PC-3 (cell line): Measurements from ENCODE around the gene CDH12. TPM values are rescaled to one million over a fixed set of nuclear protein-coding genes. Genes with fewer than 3 reads are reported as not detected.
"Not testable (repeated sequence)": the region's sequence is repeated elsewhere in the genome, so short reads cannot be mapped to it uniquely, and the experiment has no call there.

Experiments used
- ATAC-seq: fragments of 200-7000 bp; cut with Tn5 transposase; 2 replicates; pipeline ENCODE4 v1.9.1; 2020; ENCODE audit warnings: mild to moderate bottlenecking, moderate library complexity
- BruUV-seq: library from RNA; stranded (reverse); fragments of 400-500 nt; replicated peaks from 2 replicates; lab custom pipeline; 2021; lab: Mats Ljungman, UMichigan
- CTCF ChIA-PET: fragments of 300-600 bp; sonication (Branson Sonifier 250); formaldehyde crosslinking; loops from one replicate; lab custom pipeline; 2022; ENCODE audit warnings: antibody characterized with exemption; lab: Charles Lee
- POLR2A ChIA-PET: fragments of 300-600 bp; sonication (Branson Sonifier 250); formaldehyde crosslinking; loops from one replicate; lab custom pipeline; 2022; ENCODE audit warnings: antibody characterized with exemption; ENCODE audit not compliant: unreplicated experiment; lab: Charles Lee
- DNase-seq: peaks from one replicate; pipeline ENCODE4 v3.0.0-alpha.2; 2015
- H2AFZ ChIP-seq: fragments of 300-600 bp; sonication (generic); 2 replicates; pipeline ENCODE4 v1.6.0; 2016; ENCODE audit warnings: antibody characterized with exemption, low read length
- H3F3A ChIP-seq: fragments of 300-600 bp; sonication (generic); one replicate; pipeline ENCODE4 v1.6.0; 2017; ENCODE audit warnings: antibody characterized with exemption, low read length, control low read depth, mild to moderate bottlenecking; ENCODE audit not compliant: unreplicated experiment
- H3K27ac ChIP-seq: fragments of 300-600 bp; sonication (generic); 2 replicates; pipeline ENCODE4 v1.5.1; 2016; ENCODE audit warnings: mild to moderate bottlenecking, low read length
- H3K27me3 ChIP-seq: fragments of 300-600 bp; sonication (generic); 2 replicates; pipeline ENCODE4 v1.6.1; 2016; ENCODE audit warnings: low read length, mixed read lengths
- H3K36me3 ChIP-seq: fragments of 300-600 bp; sonication (generic); 2 replicates; pipeline ENCODE4 v1.6.1; 2016; ENCODE audit warnings: low read depth, mixed run types, low read length, mixed read lengths
- H3K4me1 ChIP-seq: fragments of 300-600 bp; sonication (generic); 2 replicates; pipeline ENCODE4 v1.5.1; 2016; ENCODE audit warnings: low read length; ENCODE audit not compliant: insufficient read depth
- H3K4me2 ChIP-seq: fragments of 300-600 bp; sonication (generic); 2 replicates; pipeline ENCODE4 v1.6.0; 2016; ENCODE audit warnings: low read length
- H3K4me3 ChIP-seq: fragments of 300-600 bp; sonication (generic); 2 replicates; pipeline ENCODE4 v1.5.1; 2016; ENCODE audit warnings: mild to moderate bottlenecking, low read length, mixed read lengths
- H3K79me2 ChIP-seq: fragments of 300-600 bp; sonication (generic); 2 replicates; pipeline ENCODE4 v1.6.1; 2017; ENCODE audit warnings: low read length, mixed read lengths
- H3K9ac ChIP-seq: fragments of 300-600 bp; sonication (generic); 2 replicates; pipeline ENCODE4 v1.6.0; 2016; ENCODE audit warnings: mild to moderate bottlenecking, low read length
- H3K9me2 ChIP-seq: fragments of 300-600 bp; sonication (generic); replicated peaks from 2 replicates; pipeline ENCODE4 v1.6.1; 2016; ENCODE audit warnings: mixed run types, low read length, mixed read lengths
- H3K9me3 ChIP-seq: fragments of 300-600 bp; sonication (generic); 2 replicates; pipeline ENCODE4 v1.6.1; 2016; ENCODE audit warnings: low read length, mixed read lengths
- H4K20me1 ChIP-seq: fragments of 300-600 bp; sonication (generic); 2 replicates; pipeline ENCODE4 v1.6.1; 2016; ENCODE audit warnings: low read length, mixed read lengths
- EZH2 ChIP-seq: fragments of 300-600 bp; sonication (generic); IDR thresholded peaks from one replicate; pipeline ENCODE4 v1.6.1; 2017; ENCODE audit warnings: antibody characterized with exemption, mild to moderate bottlenecking, low read length; ENCODE audit not compliant: unreplicated experiment
- EZH2phosphoT487 ChIP-seq: fragments of 300-600 bp; sonication (generic); IDR thresholded peaks from 2 replicates; pipeline ENCODE4 v1.6.1; 2018; ENCODE audit warnings: mild to moderate bottlenecking, antibody characterized with exemption, low read length, borderline replicate concordance
- intact Hi-C: fragments of 100-400 bp; cut with micrococcal nuclease; formaldehyde crosslinking; loops from 2 replicates; pipeline ENCODE4 v1.9.0; 2023
- total RNA-seq: library from RNA; depleted of rRNA; stranded (reverse); fragments of >200 nt; gene quantifications from 2 replicates; pipeline ENCODE4 v1.2.3, GENCODE V29; 2014
- TF ChIP-seq, protein P1 (sequence below): fragments of 300-600 bp; sonication (generic); conservative IDR thresholded peaks from 2 replicates; pipeline ENCODE4 v1.5.1; 2017; ENCODE audit warnings: antibody characterized with exemption, low read depth, mild to moderate bottlenecking, low read length

Gene CDH12
- total RNA-seq, 1 experiment from 2014 or later: 0.44 TPM

DNA sequence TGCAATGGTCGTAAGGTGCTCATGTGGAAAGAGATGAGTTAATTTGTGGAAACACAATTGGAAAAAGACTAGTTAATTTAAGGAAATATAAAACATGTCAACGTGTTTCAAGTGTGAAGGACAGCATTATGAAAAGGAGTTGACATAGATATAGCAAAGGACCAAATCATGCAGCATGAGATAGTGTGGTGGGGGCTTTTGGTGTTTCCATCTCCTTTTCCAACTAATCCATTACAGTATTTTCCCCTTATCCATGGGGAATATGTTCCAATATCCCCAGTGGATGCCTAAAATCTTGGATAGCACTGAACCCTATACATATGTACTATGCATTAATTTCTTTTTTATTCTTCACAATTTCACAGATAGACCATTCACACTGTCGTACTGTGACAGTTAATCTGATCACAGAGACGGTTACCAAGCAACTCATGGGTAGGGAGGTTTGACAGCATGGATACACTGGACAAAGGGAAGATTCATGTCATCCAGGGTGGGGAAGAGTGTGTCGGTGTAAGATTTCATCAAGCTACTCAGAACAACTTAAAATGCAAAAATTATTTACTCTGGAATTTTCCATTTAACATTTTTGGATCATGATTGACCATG lies 238.6 kb downstream of the CDH12 start:
- no peak for DNase-seq
- POLR2A ChIA-PET: no interaction called here
- Histone ChIP-seq H3K4me1 (no peaks in the 10 kb centered on the region), H3K27me3 (no peaks in the 10 kb centered on the region), H3K79me2 (no peaks in the 10 kb centered on the region), H3K4me2 (no peak overlapping the region), H3K4me3 (no peak overlapping the region), H3K9ac (no peak overlapping the region), H3K9me3 (no peaks in the 10 kb centered on the region), H4K20me1 (no peaks in the 10 kb centered on the region), H3K36me3 (no peaks in the 10 kb centered on the region), H3K9me2 (no peaks in the 10 kb centered on the region), H3K27ac (no peak overlapping the region), H3F3A (no peaks in the 10 kb centered on the region), H2AFZ (no peak overlapping the region)
- CTCF ChIA-PET: no interaction called here
- ATAC-seq: no peak
- intact Hi-C loops: no loop called here
- no TSS peak for BruUV-seq
- TF ChIP-seq EZH2 (no peak), EZH2phosphoT487 (no peak)
- TF ChIP-seq, protein P1, sequence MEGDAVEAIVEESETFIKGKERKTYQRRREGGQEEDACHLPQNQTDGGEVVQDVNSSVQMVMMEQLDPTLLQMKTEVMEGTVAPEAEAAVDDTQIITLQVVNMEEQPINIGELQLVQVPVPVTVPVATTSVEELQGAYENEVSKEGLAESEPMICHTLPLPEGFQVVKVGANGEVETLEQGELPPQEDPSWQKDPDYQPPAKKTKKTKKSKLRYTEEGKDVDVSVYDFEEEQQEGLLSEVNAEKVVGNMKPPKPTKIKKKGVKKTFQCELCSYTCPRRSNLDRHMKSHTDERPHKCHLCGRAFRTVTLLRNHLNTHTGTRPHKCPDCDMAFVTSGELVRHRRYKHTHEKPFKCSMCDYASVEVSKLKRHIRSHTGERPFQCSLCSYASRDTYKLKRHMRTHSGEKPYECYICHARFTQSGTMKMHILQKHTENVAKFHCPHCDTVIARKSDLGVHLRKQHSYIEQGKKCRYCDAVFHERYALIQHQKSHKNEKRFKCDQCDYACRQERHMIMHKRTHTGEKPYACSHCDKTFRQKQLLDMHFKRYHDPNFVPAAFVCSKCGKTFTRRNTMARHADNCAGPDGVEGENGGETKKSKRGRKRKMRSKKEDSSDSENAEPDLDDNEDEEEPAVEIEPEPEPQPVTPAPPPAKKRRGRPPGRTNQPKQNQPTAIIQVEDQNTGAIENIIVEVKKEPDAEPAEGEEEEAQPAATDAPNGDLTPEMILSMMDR: no peak

GRCh38 chr5:22612928-22613327 lies 240.2 kb downstream of the CDH12 start:
- Histone ChIP-seq H3K36me3 (no peaks in the 10 kb centered on the region), H4K20me1 (no peaks in the 10 kb centered on the region), H3K27ac (no peak overlapping the region), H3F3A (no peaks in the 10 kb centered on the region), H3K9me2 (no peaks in the 10 kb centered on the region), H3K4me3 (no peak overlapping the region), H3K9me3 (no peaks in the 10 kb centered on the region), H3K79me2 (no peaks in the 10 kb centered on the region), H3K9ac (no peak overlapping the region), H3K4me1 (no peaks in the 10 kb centered on the region), H2AFZ (no peak overlapping the region), H3K27me3 (no peaks in the 10 kb centered on the region), H3K4me2 (no peak overlapping the region)
- POLR2A ChIA-PET: no interaction called here
- CTCF ChIA-PET: no interaction called here
- DNase-seq (no peak), ATAC-seq (no peak)
- TF ChIP-seq, protein P1: no peak
- intact Hi-C loops: no loop called here
- BruUV-seq: no TSS peak

DNA sequence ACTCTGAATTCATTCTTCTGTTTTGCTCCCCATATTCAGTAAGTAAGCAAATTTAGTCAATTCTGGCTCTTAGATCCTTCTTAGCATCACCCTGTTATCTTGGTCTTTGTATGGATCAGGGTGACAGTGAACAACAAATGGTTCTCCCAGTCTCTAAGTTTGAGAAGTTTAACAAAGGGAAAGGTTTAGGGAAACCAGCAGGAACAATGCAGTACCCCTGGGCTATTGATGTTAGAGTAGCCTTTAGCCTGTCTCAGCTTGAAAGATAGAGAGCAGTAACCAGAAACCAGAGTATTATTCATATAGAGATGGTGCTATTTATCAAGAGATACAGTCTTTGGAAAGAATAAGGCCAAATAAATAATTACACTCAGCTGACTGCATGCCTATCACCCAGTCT lies 241.8 kb downstream of the CDH12 start:
- intact Hi-C loops: no loop called here
- POLR2A ChIA-PET: no interaction called here
- H3K4me3 ChIP-seq: no peak overlapping the region
- no peaks in the 10 kb centered on the region for H3K9me3 ChIP-seq
- no peak overlapping the region for H3K4me2 ChIP-seq
- TF ChIP-seq, protein P1: no peak
- TF ChIP-seq EZH2: no peak
- no peak for TF ChIP-seq EZH2phosphoT487
- no peak for DNase-seq
- no peaks in the 10 kb centered on the region for H3K79me2 ChIP-seq
- no TSS peak for BruUV-seq
- no peak overlapping the region for H3K9ac ChIP-seq
- H3K27me3 ChIP-seq: no peaks in the 10 kb centered on the region
- H3K9me2 ChIP-seq: no peaks in the 10 kb centered on the region
- no peaks in the 10 kb centered on the region for H3K4me1 ChIP-seq
- H3F3A ChIP-seq: no peaks in the 10 kb centered on the region
- no peaks in the 10 kb centered on the region for H3K36me3 ChIP-seq
- H4K20me1 ChIP-seq: no peaks in the 10 kb centered on the region
- H2AFZ ChIP-seq: no peak overlapping the region
- ATAC-seq: no peak
- H3K27ac ChIP-seq: no peak overlapping the region
- CTCF ChIA-PET: no interaction called here

- BruUV-seq, H3K36me3 ChIP-seq, H3K9me3 ChIP-seq, H3F3A ChIP-seq, POLR2A ChIA-PET, H3K27ac ChIP-seq, H3K79me2 ChIP-seq, H3K4me1 ChIP-seq, H3K4me2 ChIP-seq, H3K9me2 ChIP-seq, H2AFZ ChIP-seq, H4K20me1 ChIP-seq, H3K9ac ChIP-seq, DNase-seq, CTCF ChIA-PET, H3K27me3 ChIP-seq, H3K4me3 ChIP-seq, ATAC-seq, intact Hi-C loops: not testable (repeated sequence)
Measured at GRCh38 chr5:22607498-22607897, 245.6 kb downstream of the CDH12 start.
